NOMO-1 treated with dmso at 0.1 percent for 144 hours (cell line): ENCODE measurements around the gene MAT2B.

ENCODE experiments used
- DNase-seq: peaks from one replicate; lab custom pipeline; 2025; ENCODE audit not compliant: unreplicated experiment; lab: John Stamatoyannopoulos, UW

The MAT2B gene

DNA sequence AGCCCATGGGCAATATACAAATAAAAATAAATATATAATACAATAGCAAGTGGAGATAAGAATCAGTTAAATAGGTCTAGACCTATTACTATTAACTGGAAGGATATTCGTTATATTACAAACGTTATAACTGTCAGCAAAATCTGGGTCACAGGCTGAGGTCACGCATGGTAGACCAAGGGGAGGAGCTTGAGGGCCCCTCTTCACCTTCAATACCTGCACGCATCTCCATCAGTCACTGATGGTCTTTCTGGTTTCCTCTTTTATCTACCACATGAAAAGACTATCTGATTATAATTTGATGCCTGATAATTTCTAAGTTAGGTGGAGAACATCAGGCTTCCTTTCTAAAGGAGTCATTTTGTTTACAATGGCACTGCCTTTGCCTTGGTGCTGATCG lies 43.2 kb downstream of the MAT2B start:
- DNase-seq, result no peak

DNA sequence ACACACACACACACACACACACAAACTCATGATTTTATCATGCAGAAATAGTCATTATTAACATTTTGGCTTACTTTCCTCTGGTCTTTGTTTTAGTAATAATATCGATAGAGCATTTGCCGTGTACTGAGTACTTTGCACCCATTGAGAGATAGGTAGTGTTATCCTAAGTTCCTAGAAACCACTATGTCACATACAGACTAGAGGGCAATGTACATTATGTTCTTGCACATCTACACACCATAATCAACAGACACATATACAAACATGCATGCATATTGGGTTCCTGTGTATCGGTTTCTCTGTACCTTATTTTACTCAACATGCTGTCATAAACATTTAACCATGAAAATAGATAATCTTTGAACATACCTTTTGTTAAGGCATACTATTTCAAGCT lies 45.7 kb downstream of the MAT2B start:
- no peak for DNase-seq

DNA sequence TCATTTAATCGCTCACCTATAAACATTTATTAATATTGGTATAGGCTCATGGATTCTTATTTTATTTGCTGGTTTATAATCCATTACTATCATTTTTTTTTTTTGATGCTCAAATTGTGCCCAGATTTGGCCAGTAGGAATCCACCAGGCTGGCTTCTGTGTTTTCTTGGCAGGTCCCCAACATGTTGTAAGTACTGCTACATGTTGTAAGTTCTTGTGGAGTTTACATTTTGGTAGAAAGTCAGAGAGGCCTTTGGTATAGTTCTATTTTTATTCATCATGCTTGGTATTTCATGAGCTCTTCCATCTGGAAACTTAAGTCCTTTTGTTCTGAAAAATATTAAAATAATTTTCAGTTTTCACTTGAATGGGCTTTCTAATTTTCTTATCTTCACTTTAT lies 47.1 kb downstream of the MAT2B start:
- DNase-seq, result no peak

DNA sequence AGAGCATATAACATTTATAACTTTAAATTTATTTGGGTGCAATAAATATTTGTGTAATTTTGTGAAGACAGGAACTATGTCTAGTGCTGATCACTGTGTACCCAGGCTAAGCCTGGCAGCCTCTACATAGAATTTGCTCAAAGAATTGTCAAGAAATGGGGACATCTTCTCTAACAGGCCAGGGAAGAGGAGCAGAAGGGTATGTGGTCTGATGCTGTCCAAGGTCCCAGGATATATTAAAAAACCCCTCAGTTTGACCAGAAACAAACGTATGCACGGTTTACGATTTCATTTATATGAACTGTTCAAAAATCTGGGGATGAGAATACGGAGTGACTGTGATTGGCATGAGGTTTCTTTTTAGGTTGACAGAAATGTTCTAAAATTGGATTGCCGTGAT lies 55.9 kb downstream of the MAT2B start:
- DNase-seq, result no peak

DNA sequence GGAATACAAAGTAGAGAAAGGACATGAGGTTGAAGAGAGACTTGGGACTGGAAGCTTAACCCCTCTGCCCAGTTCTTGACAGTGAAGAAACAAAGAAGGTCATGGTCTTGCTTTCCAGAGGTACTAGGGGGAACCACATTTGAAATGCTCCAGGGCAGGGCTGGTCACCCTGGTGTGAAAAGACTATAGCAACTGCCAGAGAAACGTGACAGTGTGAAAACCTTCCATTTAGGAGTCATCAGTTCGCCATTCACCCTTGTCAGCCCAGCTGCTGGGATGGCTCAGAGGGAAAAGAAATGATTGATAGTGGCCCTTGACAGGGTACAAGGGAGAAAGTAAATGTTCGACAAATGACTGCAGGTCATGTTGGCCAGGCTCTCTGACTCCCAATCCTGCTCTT lies 56.7 kb downstream of the MAT2B start:
- DNase-seq, result no peak

DNA sequence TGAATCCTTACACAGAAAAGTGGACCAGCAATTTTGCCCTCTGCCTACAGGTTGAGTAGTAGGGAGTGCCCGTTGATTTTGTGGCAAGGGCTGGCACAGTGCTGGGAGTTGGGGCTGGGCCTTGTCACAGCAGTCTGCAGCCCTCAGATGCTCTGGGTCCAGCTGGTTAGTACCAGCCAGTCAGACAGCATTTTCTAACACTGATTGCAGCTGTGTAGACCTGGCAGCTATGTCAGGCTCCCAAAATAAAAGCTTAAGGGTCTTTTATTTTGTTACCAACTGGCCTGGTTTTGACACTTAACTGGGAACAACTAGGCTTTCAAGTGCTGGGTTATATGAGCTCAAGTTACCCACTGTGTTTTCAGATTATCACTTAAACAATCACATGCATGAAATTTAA lies 57.7 kb downstream of the MAT2B start:
- no peak for DNase-seq

DNA sequence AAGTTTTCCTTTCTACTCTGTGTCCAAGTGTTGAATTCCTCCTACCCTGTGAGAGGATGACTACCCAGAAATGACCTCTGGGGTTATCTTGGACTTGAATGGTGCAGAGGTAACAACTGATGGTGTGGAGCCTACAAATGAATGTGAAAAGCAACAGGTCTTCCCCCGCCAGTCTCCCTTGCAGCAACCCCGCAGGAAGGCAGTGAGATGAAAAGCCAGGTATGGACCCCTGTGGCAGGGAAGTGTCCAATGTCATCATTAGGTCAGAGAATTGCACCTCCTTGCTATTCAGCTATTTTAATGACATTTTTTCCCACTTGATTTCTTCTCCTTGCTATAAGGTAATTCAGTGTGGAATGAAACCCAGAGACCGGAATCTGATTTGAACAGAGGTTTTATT lies 58.5 kb downstream of the MAT2B start:
- DNase-seq, result no peak

DNA sequence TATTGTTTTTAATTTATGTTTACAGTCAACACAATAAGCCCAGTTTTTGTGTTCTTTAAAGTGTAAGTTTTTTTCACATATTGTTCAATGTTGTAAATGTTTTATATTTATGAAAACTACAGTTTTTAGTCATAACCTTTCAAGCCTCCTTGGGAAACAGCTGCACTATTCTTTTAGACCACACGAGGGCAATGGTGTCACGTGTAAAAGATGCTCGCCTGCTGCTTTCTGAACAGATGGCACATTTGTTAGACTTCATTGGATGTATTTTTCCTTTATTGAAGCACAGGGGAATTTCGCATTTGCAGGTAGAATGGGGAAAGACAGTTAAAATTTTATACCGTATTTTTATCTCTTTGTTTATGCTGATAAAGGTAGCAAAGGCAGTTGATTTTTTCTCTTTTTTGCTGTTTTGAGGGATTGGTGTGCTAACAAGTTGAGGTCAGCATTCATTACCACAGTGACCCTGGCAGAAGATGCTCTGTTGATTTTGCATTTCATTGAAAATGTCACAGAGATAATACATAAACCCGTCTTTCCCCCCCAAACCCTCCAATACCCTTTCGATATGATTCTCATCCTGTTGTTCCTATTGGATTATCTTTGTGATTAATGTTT lies 59.0 kb downstream of the MAT2B start:
- no peak for DNase-seq

DNA sequence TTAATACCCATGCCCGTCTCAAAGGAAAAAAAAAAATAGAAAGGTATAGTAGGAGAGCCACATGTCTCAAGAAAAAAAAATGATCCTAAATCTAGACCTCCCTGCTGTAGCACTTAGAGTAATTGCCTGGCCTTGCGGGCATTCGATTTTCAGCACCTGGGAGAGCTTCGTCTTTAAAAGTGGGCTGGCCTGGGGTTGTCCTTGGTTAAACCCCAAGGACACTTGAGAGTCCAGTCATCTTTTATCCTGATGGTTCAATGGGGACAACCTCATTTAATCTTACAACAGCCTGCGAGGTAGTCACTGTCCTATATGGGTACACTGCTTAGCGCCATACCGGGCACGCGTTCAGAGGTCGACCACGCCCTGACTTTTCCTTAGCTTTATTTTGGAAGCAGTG lies 60.1 kb downstream of the MAT2B start:
- DNase-seq, result no peak

DNA sequence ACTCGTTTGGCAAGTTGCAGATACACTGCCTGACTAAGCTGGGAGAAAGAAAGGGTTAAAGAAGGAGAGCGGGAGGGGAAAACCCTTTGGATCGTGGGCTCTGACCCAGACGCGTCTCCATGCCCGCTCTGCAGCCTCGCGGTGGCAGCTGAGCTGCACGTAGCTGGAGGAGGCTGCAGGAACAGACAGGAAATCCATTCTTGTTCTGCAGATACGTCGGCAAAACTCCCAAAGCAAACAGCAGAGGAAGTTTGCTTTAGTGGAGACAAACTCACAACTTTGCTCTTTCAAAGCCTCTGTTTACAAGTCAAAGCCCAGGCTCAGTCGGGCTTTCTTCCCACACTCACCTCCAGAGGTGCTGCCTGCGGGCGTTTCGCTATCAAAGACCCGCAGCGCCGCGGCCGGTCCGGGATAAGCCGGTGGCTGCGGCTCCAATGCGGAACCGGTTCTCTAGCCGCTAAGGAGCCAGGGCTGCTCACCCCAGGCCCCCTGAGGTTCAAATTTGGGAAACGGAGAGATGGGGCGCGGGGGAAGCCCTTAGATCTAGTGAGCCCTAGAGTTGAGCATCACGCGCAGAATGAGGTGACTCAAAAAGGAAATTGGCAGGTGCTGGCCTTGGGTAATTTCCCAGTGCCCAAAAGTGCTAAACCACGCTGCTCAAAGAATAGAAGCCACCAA lies 60.7 kb downstream of the MAT2B start:
- no peak for DNase-seq

DNA sequence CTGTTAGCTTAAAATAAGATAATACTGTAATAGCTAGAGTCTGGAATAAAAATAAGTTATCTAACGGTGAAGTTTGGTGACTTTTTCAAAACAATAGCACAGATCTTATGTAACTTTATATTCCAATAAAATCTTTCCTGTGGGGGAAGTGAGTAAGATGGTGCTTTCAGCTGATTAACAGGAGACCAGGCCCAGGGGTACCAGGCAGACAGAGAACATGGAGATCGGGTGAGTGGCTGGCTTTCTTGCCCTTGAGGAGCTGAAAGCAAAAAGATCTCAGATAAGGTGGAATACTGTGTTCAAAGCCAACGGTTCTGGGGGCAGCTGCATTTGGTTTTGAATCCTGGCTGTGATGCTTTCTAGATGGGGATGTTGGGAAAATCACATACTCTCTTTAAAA lies 61.3 kb downstream of the MAT2B start:
- DNase-seq, result no peak

DNA sequence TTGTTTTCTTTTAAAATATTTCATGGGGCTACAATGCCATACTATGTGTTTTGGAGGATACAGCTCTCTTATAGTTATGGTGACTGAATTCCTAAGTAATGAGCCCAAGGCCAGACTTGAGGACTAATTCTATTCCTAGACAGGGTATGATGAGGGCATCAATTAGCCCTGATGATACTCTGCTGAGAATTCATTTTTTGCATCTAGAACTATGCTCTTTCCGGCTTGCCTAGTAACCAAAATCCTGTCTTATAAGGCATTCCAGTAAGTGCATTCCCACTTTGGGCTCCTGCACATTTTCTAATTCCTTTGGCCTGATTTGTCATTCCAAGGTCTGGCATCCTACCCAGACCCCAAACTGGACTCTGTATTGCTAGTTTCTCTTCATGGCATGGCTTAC lies 62.4 kb downstream of the MAT2B start:
- DNase-seq, result no peak
